RWPE2 (cell line): ENCODE data around the gene DOK5.

Source experiments
- ATAC-seq: fragments of 200-7000 bp; cut with Tn5 transposase; 3 replicates; pipeline ENCODE4 v1.9.1; 2021; ENCODE audit warnings: low read depth
- DNase-seq: peaks from one replicate; pipeline ENCODE4 v3.0.0-alpha.2; 2020; ENCODE audit warnings: low spot score
- H3K27ac ChIP-seq: fragments of 450-650 bp; 2 replicates; pipeline ENCODE4 v1.5.1; 2017; ENCODE audit warnings: mild to moderate bottlenecking; ENCODE audit not compliant: poor library complexity, severe bottlenecking
- H3K27me3 ChIP-seq: fragments of 250-450 bp; sonication (Bioruptor Pico); 2 replicates; pipeline ENCODE4 v1.5.1; 2021; ENCODE audit warnings: mild to moderate bottlenecking, moderate library complexity; ENCODE audit not compliant: insufficient read depth, poor library complexity, severe bottlenecking
- H3K36me3 ChIP-seq: fragments of 250-450 bp; sonication (Bioruptor Pico); 2 replicates; pipeline ENCODE4 v1.5.1; 2020; ENCODE audit warnings: low read depth, mild to moderate bottlenecking, moderate library complexity
- H3K4me1 ChIP-seq: fragments of 250-450 bp; sonication (Bioruptor Pico); 2 replicates; pipeline ENCODE4 v1.5.1; 2021; ENCODE audit warnings: mild to moderate bottlenecking, moderate library complexity; ENCODE audit not compliant: insufficient read depth, poor library complexity, severe bottlenecking
- H3K4me3 ChIP-seq: fragments of 250-450 bp; sonication (Bioruptor Pico); 2 replicates; pipeline ENCODE4 v1.5.1; 2021; ENCODE audit warnings: mild to moderate bottlenecking, moderate library complexity; ENCODE audit not compliant: severe bottlenecking
- H3K9me3 ChIP-seq: fragments of 250-450 bp; sonication (Bioruptor Pico); 2 replicates; pipeline ENCODE4 v1.5.1; 2021; ENCODE audit warnings: mild to moderate bottlenecking, moderate library complexity; ENCODE audit not compliant: severe bottlenecking
- TF ChIP-seq, protein P1 (sequence below): fragments of 450-650 bp; IDR thresholded peaks from one replicate; pipeline ENCODE4 v1.5.1; 2017; ENCODE audit warnings: mild to moderate bottlenecking, moderate library complexity; ENCODE audit not compliant: poor library complexity, severe bottlenecking

The DOK5 gene

GRCh38 chr20:54680872-54681619 is 205.7 kb downstream of the DOK5 start:
- Histone ChIP-seq H3K4me3 (no peak overlapping the region), H3K27ac (no peak overlapping the region)
- TF ChIP-seq, protein P1, sequence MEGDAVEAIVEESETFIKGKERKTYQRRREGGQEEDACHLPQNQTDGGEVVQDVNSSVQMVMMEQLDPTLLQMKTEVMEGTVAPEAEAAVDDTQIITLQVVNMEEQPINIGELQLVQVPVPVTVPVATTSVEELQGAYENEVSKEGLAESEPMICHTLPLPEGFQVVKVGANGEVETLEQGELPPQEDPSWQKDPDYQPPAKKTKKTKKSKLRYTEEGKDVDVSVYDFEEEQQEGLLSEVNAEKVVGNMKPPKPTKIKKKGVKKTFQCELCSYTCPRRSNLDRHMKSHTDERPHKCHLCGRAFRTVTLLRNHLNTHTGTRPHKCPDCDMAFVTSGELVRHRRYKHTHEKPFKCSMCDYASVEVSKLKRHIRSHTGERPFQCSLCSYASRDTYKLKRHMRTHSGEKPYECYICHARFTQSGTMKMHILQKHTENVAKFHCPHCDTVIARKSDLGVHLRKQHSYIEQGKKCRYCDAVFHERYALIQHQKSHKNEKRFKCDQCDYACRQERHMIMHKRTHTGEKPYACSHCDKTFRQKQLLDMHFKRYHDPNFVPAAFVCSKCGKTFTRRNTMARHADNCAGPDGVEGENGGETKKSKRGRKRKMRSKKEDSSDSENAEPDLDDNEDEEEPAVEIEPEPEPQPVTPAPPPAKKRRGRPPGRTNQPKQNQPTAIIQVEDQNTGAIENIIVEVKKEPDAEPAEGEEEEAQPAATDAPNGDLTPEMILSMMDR, result peak; percentile 99

GRCh38 chr20:54681869-54682268 is 206.5 kb downstream of the DOK5 start:
- H3K4me3 ChIP-seq, result no peak overlapping the region
- peaks cover 38% of the 10 kb centered on the region for H3K27me3 ChIP-seq
- no peaks in the 10 kb centered on the region for H3K4me1 ChIP-seq
- DNase-seq (no peak), ATAC-seq (no peak)
- no peaks in the 10 kb centered on the region for H3K9me3 ChIP-seq
- H3K36me3 ChIP-seq, result no peaks in the 10 kb centered on the region
- TF ChIP-seq, protein P1, result no peak
- no peak overlapping the region for H3K27ac ChIP-seq

More at GRCh38 chr20:54680872-54681619, 205.7 kb downstream of the DOK5 start:
- Histone ChIP-seq H3K4me1 (no peaks in the 10 kb centered on the region), H3K36me3 (no peaks in the 10 kb centered on the region), H3K27me3 (peaks cover 38% of the 10 kb centered on the region), H3K9me3 (no peaks in the 10 kb centered on the region)
- ATAC-seq (peak; percentile 37; the same call in 1 of the 3 replicates), DNase-seq (no peak)

- Histone ChIP-seq H3K4me1 (no peaks in the 10 kb centered on the region), H3K27ac (no peak overlapping the region), H3K9me3 (no peaks in the 10 kb centered on the region), H3K27me3 (peaks cover 33% of the 10 kb centered on the region), H3K36me3 (no peaks in the 10 kb centered on the region), H3K4me3 (no peak overlapping the region)
- DNase-seq, result no peak
- TF ChIP-seq, protein P1, result no peak
- peak; percentile 37; the same call in 2 of the 3 replicates for ATAC-seq
These were observed 213.1 kb downstream of the DOK5 start for GRCh38 chr20:54688476-54688875.

DNA sequence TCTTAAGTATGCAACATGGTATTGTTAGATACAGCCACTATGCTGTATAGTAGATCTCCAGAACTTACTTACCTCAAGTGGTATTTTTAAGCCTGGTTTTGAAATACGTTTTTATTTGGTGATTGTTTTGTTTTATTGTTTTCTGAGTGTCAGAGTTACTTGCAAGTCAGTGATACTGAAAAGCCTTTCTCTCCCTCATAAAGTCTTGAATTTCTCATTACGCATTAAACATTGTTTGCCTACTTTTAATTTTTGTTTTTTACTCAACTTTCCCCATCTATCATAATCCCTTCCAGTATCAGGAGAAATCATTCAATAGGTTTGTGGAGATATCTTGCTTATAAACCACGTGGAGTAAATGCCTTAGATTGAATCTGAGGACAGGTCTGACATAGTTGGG is 214.9 kb downstream of the DOK5 start:
- DNase-seq (no peak), ATAC-seq (no peak)
- no peak overlapping the region for H3K27ac ChIP-seq
- H3K9me3 ChIP-seq, result no peaks in the 10 kb centered on the region
- H3K36me3 ChIP-seq, result no peaks in the 10 kb centered on the region
- TF ChIP-seq, protein P1, result no peak
- H3K4me1 ChIP-seq, result no peaks in the 10 kb centered on the region
- H3K27me3 ChIP-seq, result peaks cover 23% of the 10 kb centered on the region
- no peak overlapping the region for H3K4me3 ChIP-seq

DNA sequence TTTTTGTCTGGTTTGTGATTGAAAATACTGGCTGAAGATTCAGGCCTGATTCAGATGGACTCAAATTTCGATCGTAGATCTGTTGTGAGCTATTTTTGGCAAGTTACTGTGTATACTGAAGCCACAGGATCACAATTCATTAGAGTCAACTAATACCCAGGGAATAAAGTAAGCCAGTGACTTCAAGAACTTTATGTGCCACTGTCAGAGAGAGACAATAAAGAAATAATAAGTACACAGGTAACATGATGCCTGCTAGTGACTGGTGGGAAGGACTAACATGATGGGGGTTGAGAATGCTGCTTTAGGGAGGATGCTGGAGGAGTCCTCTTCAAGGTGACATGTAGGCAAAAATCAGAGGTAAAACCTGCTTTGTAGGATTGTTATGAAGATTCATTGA is 215.9 kb downstream of the DOK5 start:
- ATAC-seq, result no peak
- H3K9me3 ChIP-seq, result no peaks in the 10 kb centered on the region
- H3K4me3 ChIP-seq, result no peak overlapping the region
- H3K27me3 ChIP-seq, result peaks cover 27% of the 10 kb centered on the region
- no peak overlapping the region for H3K27ac ChIP-seq
- H3K4me1 ChIP-seq, result no peaks in the 10 kb centered on the region
- DNase-seq, result no peak
- H3K36me3 ChIP-seq, result no peaks in the 10 kb centered on the region
- TF ChIP-seq, protein P1, result no peak
